ENCODE results near the gene GPC6.

The GPC6 gene

GRCh38 chr13:93254775-93255174 is 28.2 kb downstream of the GPC6 start:
- TF ChIP-seq CTCF (conservative IDR thresholded peaks at IDR 0.05; ENCODE audit: low read length) = no peak
- DNase-seq (ENCODE audit: low read depth) = no peak

GRCh38 chr13:93256998-93257397 is 30.4 kb downstream of the GPC6 start:
- DNase-seq (ENCODE audit: low read depth) = no peak
- no peak overlapping the region for H3K4me3 ChIP-seq (ENCODE audit: low read length)
- TF ChIP-seq CTCF (conservative IDR thresholded peaks at IDR 0.05; ENCODE audit: low read length) = no peak

More at GRCh38 chr13:93254775-93255174, 28.2 kb downstream of the GPC6 start:
- no peak overlapping the region for H3K4me3 ChIP-seq (ENCODE audit: low read length)

- no peak for DNase-seq (ENCODE audit: low read depth)
- no peak for TF ChIP-seq CTCF (conservative IDR thresholded peaks at IDR 0.05; ENCODE audit: low read length)
- H3K4me3 ChIP-seq (ENCODE audit: low read length) = no peak overlapping the region
Observed at GRCh38 chr13:93259527-93260080, 33.0 kb downstream of the GPC6 start.

- TF ChIP-seq CTCF (conservative IDR thresholded peaks at IDR 0.05; ENCODE audit: low read length) = no peak
- DNase-seq (ENCODE audit: low read depth) = peak; percentile 53
Observed at GRCh38 chr13:93260591-93260990, 34.0 kb downstream of the GPC6 start.

GRCh38 chr13:93262729-93263345 is 36.2 kb downstream of the GPC6 start:
- TF ChIP-seq CTCF (conservative IDR thresholded peaks at IDR 0.05; ENCODE audit: low read length) = no peak
- H3K4me3 ChIP-seq (ENCODE audit: low read length) = no peak overlapping the region
- DNase-seq (ENCODE audit: low read depth) = peak; percentile 77

More at GRCh38 chr13:93260591-93260990, 34.0 kb downstream of the GPC6 start:
- H3K4me3 ChIP-seq (ENCODE audit: low read length) = no peak overlapping the region

GRCh38 chr13:93264876-93265275 is 38.3 kb downstream of the GPC6 start:
- no peak for DNase-seq (ENCODE audit: low read depth)
- no peak for TF ChIP-seq CTCF (conservative IDR thresholded peaks at IDR 0.05; ENCODE audit: low read length)

GRCh38 chr13:93265800-93266199 is 39.2 kb downstream of the GPC6 start:
- H3K4me3 ChIP-seq (ENCODE audit: low read length) = no peak overlapping the region
- no peak for TF ChIP-seq CTCF (conservative IDR thresholded peaks at IDR 0.05; ENCODE audit: low read length)
- DNase-seq (ENCODE audit: low read depth) = no peak

More at GRCh38 chr13:93264876-93265275, 38.3 kb downstream of the GPC6 start:
- H3K4me3 ChIP-seq (ENCODE audit: low read length) = no peak overlapping the region
